Suprapubic skin (tissue), 4 donors: ENCODE data around the gene SLC22A14.

Experiments
- EP300 ChIP-seq: sonication (generic); formaldehyde crosslinking; IDR thresholded peaks from one replicate; pipeline ENCODE4 v1.6.1; 2017; ENCODE audit warnings: antibody characterized with exemption
- POLR2A ChIP-seq, 2 donors: fragments of 450-650 bp; IDR thresholded peaks; one replicate each; pipeline ENCODE4 v1.6.1; 2017; ENCODE audit warnings: antibody characterized with exemption in 2 of 2, mild to moderate bottlenecking in 2 of 2, moderate library complexity in 2 of 2
- POLR2AphosphoS5 ChIP-seq, 3 donors: sonication (generic); formaldehyde crosslinking; IDR thresholded peaks; one replicate each; pipeline ENCODE4 v1.6.1; 2017; ENCODE audit warnings: antibody characterized with exemption in 3 of 3
- TF ChIP-seq, protein P1 (sequence below), 2 donors: fragments of 200-600 bp in 1 of 2; fragments of 450-650 bp in 1 of 2; sonication (generic) in 1 of 2; IDR thresholded peaks; one replicate each; pipeline ENCODE4 v1.5.1; 2016 to 2019; ENCODE audit warnings: antibody characterized with exemption in 2 of 2, mild to moderate bottlenecking in 1 of 2, moderate library complexity in 1 of 2

GRCh38 chr3:38314764-38315487 is 32.8 kb downstream of the SLC22A14 start:
- TF ChIP-seq, protein P1, sequence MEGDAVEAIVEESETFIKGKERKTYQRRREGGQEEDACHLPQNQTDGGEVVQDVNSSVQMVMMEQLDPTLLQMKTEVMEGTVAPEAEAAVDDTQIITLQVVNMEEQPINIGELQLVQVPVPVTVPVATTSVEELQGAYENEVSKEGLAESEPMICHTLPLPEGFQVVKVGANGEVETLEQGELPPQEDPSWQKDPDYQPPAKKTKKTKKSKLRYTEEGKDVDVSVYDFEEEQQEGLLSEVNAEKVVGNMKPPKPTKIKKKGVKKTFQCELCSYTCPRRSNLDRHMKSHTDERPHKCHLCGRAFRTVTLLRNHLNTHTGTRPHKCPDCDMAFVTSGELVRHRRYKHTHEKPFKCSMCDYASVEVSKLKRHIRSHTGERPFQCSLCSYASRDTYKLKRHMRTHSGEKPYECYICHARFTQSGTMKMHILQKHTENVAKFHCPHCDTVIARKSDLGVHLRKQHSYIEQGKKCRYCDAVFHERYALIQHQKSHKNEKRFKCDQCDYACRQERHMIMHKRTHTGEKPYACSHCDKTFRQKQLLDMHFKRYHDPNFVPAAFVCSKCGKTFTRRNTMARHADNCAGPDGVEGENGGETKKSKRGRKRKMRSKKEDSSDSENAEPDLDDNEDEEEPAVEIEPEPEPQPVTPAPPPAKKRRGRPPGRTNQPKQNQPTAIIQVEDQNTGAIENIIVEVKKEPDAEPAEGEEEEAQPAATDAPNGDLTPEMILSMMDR (IDR thresholded peaks at IDR 0.05) = no peak
- TF ChIP-seq POLR2A (IDR thresholded peaks at IDR 0.05) = no peak
- TF ChIP-seq EP300 = no peak
- no peak for TF ChIP-seq POLR2AphosphoS5 (IDR thresholded peaks at IDR 0.05)
